Stomach (tissue), 4 donors: ENCODE measurements around the gene ZBTB49.

Experiments
- POLR2AphosphoS5 ChIP-seq, 3 donors: sonication (generic); formaldehyde crosslinking; IDR thresholded peaks; one replicate each; pipeline ENCODE4 v1.6.1; 2016; ENCODE audit warnings: antibody characterized with exemption in 3 of 3
- TF ChIP-seq, protein P1 (sequence below), 7 experiments: fragments of 450-650 bp in 4 of 7; fragments of 200-600 bp in 3 of 7; sonication (generic) in 3 of 7; IDR thresholded peaks; one replicate each; pipeline ENCODE4 v1.5.1; 2016 to 2019; ENCODE audit warnings: antibody characterized with exemption in 7 of 7, control low read depth in 2 of 7, mild to moderate bottlenecking in 1 of 7

DNA sequence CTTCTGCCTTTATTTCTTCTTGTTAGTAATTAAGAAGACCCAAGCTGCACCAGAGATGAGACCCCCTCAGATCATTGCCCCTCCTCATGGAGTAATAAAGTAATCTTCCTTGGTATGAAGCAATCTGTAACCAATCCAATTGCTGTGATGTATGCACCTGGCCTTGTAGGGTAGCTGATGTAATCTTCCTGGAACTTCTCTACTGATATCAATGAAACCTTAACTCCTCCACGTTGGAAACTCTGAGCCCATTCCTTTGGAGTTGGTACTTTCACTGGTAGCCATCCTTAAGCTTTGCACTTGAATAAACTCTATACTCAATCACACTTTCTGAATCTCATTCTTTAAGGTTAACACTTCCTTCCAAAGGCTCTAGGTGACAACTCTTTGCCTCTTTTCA is 65.3 kb downstream of the ZBTB49 start:
- TF ChIP-seq, protein P1, sequence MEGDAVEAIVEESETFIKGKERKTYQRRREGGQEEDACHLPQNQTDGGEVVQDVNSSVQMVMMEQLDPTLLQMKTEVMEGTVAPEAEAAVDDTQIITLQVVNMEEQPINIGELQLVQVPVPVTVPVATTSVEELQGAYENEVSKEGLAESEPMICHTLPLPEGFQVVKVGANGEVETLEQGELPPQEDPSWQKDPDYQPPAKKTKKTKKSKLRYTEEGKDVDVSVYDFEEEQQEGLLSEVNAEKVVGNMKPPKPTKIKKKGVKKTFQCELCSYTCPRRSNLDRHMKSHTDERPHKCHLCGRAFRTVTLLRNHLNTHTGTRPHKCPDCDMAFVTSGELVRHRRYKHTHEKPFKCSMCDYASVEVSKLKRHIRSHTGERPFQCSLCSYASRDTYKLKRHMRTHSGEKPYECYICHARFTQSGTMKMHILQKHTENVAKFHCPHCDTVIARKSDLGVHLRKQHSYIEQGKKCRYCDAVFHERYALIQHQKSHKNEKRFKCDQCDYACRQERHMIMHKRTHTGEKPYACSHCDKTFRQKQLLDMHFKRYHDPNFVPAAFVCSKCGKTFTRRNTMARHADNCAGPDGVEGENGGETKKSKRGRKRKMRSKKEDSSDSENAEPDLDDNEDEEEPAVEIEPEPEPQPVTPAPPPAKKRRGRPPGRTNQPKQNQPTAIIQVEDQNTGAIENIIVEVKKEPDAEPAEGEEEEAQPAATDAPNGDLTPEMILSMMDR (IDR thresholded peaks at IDR 0.05), result no peak
- TF ChIP-seq POLR2AphosphoS5 (IDR thresholded peaks at IDR 0.05), result no peak
